ENCODE measurements around the gene PCNX4. TPM values are rescaled to one million over a fixed set of nuclear protein-coding genes. Genes with fewer than 3 reads are reported as not detected.

PCNX4 gene
- total RNA-seq, 1 experiment from 2014 or later = 65.1 TPM

DNA sequence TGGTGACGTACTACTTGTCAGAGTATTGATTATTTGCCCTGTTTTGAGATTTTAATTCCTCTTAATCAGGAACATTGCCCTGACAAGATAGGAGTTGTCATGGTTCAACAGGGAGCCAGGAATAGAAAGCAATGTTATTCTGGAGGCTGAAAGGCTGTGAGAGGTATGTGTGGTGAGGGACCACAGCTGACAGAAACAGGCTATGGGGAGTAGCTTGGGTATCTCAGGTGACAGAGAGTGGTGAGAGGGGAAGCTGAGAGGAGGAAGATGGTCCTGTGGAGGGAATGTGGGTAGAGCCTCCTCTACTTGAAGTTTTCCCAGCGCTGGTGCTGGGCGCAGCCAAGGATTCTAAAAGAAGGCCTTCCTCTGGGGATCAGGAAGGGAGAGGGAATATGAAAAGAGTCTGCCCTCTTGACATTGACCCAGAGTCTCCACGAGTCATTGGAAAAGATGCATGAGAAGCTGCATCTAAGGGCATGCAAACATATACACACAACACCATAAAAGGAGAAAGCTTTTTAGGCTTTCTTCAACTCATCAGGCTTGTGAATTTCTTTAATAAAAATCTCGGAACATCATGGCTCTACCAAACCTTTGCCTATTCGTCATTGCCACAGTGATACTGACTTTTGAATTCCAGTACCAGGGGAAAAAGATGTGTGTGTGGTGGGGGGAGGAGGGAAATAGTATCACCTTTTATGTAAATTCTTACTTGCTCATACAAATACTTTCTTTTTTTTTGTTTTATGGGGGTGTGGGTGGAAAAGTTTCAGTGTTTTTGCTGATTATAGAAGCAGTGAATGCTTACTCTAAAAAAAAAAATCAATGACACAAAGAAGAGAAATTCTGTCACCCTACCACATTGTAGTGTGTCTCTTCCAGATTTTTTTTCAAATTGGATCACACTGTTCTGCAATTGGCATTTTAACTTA lies 113.4 kb downstream of the PCNX4 start:
- intact Hi-C loops (cut with micrococcal nuclease; ENCODE audit: unreplicated experiment) = no loop called here
- no peaks in the 10 kb centered on the region for H3K4me1 ChIP-seq (replicated peaks; ENCODE audit: insufficient read depth)
- H3K4me3 ChIP-seq = no peak overlapping the region
- DNase-seq = no peak
- H3K9me2 ChIP-seq (ENCODE audit: insufficient read depth) = 0 out of 2 replicates have a peak, but pooled peaks cover 4% of the 10 kb centered on the region
- ChIA-PET POLR2A (ENCODE audit: unreplicated experiment) (interaction anchor here (0.8 kb wide), 1 partner anchor 9 kb away, joined by 8 read pairs; no protein-coding TSS in a partner anchor), CTCF (no interaction called here)
- H3K9me3 ChIP-seq (ENCODE audit: insufficient read depth, low read depth) = no peaks in the 10 kb centered on the region; the same call in 1 of the 2 replicates
- no peak for TF ChIP-seq EZH2 (IDR thresholded peaks at IDR 0.05; ENCODE audit: low read depth)
- TF ChIP-seq, protein P1, sequence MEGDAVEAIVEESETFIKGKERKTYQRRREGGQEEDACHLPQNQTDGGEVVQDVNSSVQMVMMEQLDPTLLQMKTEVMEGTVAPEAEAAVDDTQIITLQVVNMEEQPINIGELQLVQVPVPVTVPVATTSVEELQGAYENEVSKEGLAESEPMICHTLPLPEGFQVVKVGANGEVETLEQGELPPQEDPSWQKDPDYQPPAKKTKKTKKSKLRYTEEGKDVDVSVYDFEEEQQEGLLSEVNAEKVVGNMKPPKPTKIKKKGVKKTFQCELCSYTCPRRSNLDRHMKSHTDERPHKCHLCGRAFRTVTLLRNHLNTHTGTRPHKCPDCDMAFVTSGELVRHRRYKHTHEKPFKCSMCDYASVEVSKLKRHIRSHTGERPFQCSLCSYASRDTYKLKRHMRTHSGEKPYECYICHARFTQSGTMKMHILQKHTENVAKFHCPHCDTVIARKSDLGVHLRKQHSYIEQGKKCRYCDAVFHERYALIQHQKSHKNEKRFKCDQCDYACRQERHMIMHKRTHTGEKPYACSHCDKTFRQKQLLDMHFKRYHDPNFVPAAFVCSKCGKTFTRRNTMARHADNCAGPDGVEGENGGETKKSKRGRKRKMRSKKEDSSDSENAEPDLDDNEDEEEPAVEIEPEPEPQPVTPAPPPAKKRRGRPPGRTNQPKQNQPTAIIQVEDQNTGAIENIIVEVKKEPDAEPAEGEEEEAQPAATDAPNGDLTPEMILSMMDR (conservative IDR thresholded peaks at IDR 0.05) = no peak
- H3F3A ChIP-seq (ENCODE audit: insufficient read depth, low read depth) = no peaks in the 10 kb centered on the region
- H3K79me2 ChIP-seq (ENCODE audit: low read depth) = no peaks in the 10 kb centered on the region
- no peak overlapping the region for H2AFZ ChIP-seq
- no TSS peak for BruUV-seq (replicated peaks)
- H3K36me3 ChIP-seq (ENCODE audit: low read depth) = no peaks in the 10 kb centered on the region
- H4K20me1 ChIP-seq (ENCODE audit: insufficient read depth) = no peaks in the 10 kb centered on the region
- no peak overlapping the region for H3K4me2 ChIP-seq
- H3K27ac ChIP-seq = no peak overlapping the region
- H3K27me3 ChIP-seq (ENCODE audit: insufficient read depth, low read depth) = no peaks in the 10 kb centered on the region

DNA sequence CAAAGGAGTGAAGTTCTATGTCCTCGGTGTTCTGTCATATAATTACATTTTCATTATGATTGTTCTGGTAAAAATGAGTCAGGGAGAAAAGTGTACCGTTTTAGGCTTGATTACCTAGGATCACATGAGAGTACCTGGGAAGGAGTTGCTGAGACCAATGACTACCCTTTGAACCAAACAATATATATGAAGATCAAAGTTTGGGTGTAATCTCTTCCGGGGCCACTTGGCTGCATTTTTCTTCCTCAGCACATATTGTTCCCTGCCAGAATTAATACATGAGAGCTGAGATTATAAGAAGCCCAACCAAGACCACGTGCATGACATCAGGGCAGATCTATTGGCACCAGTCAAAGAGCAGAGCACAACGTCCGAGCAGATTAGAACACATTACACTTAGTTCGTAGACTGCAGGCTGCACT lies 114.5 kb downstream of the PCNX4 start:
- Histone ChIP-seq H2AFZ (no peak overlapping the region), H3K36me3 (ENCODE audit: low read depth) (no peaks in the 10 kb centered on the region), H3K4me2 (no peak overlapping the region), H4K20me1 (ENCODE audit: insufficient read depth) (no peaks in the 10 kb centered on the region), H3K27me3 (ENCODE audit: insufficient read depth, low read depth) (no peaks in the 10 kb centered on the region), H3K9me3 (ENCODE audit: insufficient read depth, low read depth) (peaks cover 4% of the 10 kb centered on the region; the same call in 1 of the 2 replicates), H3K79me2 (ENCODE audit: low read depth) (no peaks in the 10 kb centered on the region), H3K9me2 (ENCODE audit: insufficient read depth) (0 out of 2 replicates have a peak, but pooled peaks cover 4% of the 10 kb centered on the region), H3F3A (ENCODE audit: insufficient read depth, low read depth) (no peaks in the 10 kb centered on the region), H3K4me1 (replicated peaks; ENCODE audit: insufficient read depth) (no peaks in the 10 kb centered on the region), H3K27ac (no peak overlapping the region), H3K4me3 (no peak overlapping the region)
- DNase-seq = no peak
- no TSS peak for BruUV-seq (replicated peaks)
- ChIA-PET CTCF (no interaction called here), POLR2A (ENCODE audit: unreplicated experiment) (no interaction called here)
- intact Hi-C loops (cut with micrococcal nuclease; ENCODE audit: unreplicated experiment) = no loop called here
- TF ChIP-seq, protein P1 (conservative IDR thresholded peaks at IDR 0.05) = no peak
- no peak for TF ChIP-seq EZH2 (IDR thresholded peaks at IDR 0.05; ENCODE audit: low read depth)

DNA sequence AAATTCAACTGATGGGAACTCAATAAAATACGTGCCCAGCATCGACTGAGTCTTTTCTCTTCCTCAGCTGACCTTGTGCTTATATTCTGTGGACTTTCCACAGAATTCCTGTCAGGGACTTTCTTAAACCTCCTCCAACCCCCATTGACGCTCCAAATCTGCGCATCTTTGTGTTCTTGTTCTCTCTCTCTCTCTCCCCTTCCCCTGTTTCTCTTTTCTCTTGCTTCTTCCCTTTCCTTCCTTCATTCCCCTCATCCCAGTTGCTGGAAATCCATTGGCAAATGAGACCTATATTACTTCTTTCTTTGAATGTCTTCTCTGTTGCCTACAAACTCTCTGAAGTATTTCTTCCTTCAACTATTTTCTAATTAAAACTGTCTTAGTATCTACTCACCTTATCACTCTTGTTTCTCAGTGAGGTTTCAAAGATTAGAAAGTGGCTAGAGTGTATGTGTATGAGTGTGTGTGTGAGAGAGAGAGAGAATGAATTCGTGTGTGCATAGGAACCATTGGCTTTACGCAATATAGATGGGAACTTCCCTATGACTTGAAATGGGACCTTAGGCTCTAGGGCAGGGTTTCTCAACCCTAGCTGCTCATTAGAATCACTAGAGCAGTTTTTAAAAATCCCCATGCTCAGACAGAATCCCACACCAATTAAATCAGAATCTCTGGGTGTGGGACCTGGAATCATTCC lies 115.3 kb downstream of the PCNX4 start:
- Histone ChIP-seq H4K20me1 (ENCODE audit: insufficient read depth) (no peaks in the 10 kb centered on the region), H3K4me3 (no peak overlapping the region), H3F3A (ENCODE audit: insufficient read depth, low read depth) (no peaks in the 10 kb centered on the region), H3K36me3 (ENCODE audit: low read depth) (no peaks in the 10 kb centered on the region), H3K27me3 (ENCODE audit: insufficient read depth, low read depth) (no peaks in the 10 kb centered on the region), H3K4me2 (no peak overlapping the region), H3K9me3 (ENCODE audit: insufficient read depth, low read depth) (peaks cover 4% of the 10 kb centered on the region; the same call in 1 of the 2 replicates), H3K4me1 (replicated peaks; ENCODE audit: insufficient read depth) (no peaks in the 10 kb centered on the region), H3K9me2 (ENCODE audit: insufficient read depth) (0 out of 2 replicates have a peak, but pooled peaks cover 4% of the 10 kb centered on the region), H3K79me2 (ENCODE audit: low read depth) (no peaks in the 10 kb centered on the region), H2AFZ (no peak overlapping the region; the same call in 1 of the 2 replicates), H3K27ac (no peak overlapping the region)
- TF ChIP-seq EZH2 (IDR thresholded peaks at IDR 0.05; ENCODE audit: low read depth) = no peak
- TF ChIP-seq, protein P1 (conservative IDR thresholded peaks at IDR 0.05) = no peak
- no TSS peak for BruUV-seq (replicated peaks)
- CTCF ChIA-PET = no interaction called here
- no peak for DNase-seq
- intact Hi-C loops (cut with micrococcal nuclease; ENCODE audit: unreplicated experiment) = no loop called here
- POLR2A ChIA-PET (ENCODE audit: unreplicated experiment) = no interaction called here

Measured in PC-9 (cell line).